ENCODE data around the gene SLC12A2. TPM values are rescaled to one million over a fixed set of nuclear protein-coding genes. Genes with fewer than 3 reads are reported as not detected.
A peak's percentile ranks its signal among the peaks of the same experiment; 100 is the strongest.

SLC12A2 gene
- polyA plus RNA-seq (2013, experiment 1 of 2): 11.1 TPM
- 9.6 TPM for polyA plus RNA-seq (2013, experiment 2 of 2)

DNA sequence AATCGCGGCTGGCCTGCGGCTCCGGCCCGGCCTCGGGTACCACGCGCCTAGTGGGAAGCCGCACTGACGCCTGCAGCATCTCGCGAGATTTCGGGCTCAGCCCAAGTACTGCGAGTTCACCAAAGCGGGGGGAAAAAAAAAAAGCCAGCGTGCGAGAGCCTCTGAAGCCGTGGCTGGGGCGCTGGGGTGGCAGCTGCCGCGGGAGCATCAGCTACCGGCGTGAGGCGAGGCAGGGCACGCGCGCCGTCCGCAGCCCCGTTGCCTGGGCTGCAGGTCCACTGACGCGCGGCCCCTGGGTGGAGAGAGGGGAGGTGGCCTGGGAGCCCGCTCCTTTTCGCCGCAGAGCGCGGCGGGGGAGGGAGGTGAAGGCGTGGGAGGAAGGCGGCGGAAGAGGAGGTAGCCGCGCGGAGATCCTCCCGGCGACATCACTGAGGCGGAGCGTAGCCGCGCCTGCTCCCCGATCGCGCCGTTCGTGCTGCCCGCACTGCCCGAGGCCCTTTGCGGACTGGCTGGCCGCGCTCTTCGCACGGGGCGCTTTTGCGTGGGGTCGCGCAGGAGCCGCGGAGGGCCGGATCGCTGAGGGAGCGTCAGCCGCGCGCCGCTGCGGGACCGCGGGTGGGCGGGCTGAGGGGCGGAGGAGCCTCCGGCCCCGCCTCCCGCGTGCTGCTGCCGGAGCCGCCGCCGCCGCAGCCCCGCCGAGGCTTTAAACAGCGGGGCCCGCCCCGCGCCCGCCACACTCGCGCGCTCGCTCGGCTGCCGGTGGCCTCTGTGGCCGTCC, at the start of gene SLC12A2:
SLC12A2 (plus strand) TSS at position 734 of the 778 bp plus-strand sequence. CDS start 189 bp downstream, outside the sequence.
- no CpG with 5 or more reads among the region's 104 CpGs for WGBS (ENCODE audit: extremely low coverage, insufficient coverage, low lambda C conversion rate)
- peak within 1 kb of the TSS; percentile 84 for H3K4me3 ChIP-seq (ENCODE audit: low read length)
- H3K36me3 ChIP-seq (ENCODE audit: control insufficient read depth, insufficient read depth, low read length): no peaks in the 10 kb centered on the region
- peak within 1 kb of the TSS; percentile 94 for H3K27ac ChIP-seq (ENCODE audit: low read depth, low read length)
- peak within 1 kb of the TSS; percentile 96 for H3K4me2 ChIP-seq (ENCODE audit: low read length)
- peak; percentile 97 for DNase-seq
- H3K27me3 ChIP-seq (ENCODE audit: insufficient read depth, low read length, poor library complexity): no peaks in the 10 kb centered on the region
- H3K9ac ChIP-seq (ENCODE audit: low read length): peak within 1 kb of the TSS; percentile 94
- peaks cover 4% of the 10 kb centered on the region for H3K4me1 ChIP-seq (ENCODE audit: control insufficient read depth, low read depth, low read length)
- no peak within 1 kb of the TSS for H2BK15ac ChIP-seq (replicated peaks; ENCODE audit: low read depth)
- H3K56ac ChIP-seq (ENCODE audit: low read length): peak within 1 kb of the TSS; percentile 98
- H4K5ac ChIP-seq (ENCODE audit: low read length): no peak within 1 kb of the TSS
- H2BK120ac ChIP-seq (ENCODE audit: low read depth, low read length): no peak within 1 kb of the TSS
- H3K18ac ChIP-seq (ENCODE audit: low read length): peak within 1 kb of the TSS; percentile 95
- H2AK5ac ChIP-seq (ENCODE audit: low read length): no peak within 1 kb of the TSS
- peak within 1 kb of the TSS; percentile 65 for H3K4ac ChIP-seq (ENCODE audit: low read depth, low read length)
- peak within 1 kb of the TSS; percentile 97 for H4K8ac ChIP-seq (ENCODE audit: low read depth, low read length)
- H2BK5ac ChIP-seq (ENCODE audit: low read length): peak within 1 kb of the TSS; percentile 82
- peaks cover 6% of the 10 kb centered on the region for H3K79me1 ChIP-seq (ENCODE audit: low read length)
- H3K23ac ChIP-seq (ENCODE audit: low read length): peak within 1 kb of the TSS; percentile 80
- H3K79me2 ChIP-seq (ENCODE audit: control insufficient read depth, insufficient read depth, low read length): peaks cover 1% of the 10 kb centered on the region

- DNase-seq: no peak
- H3K4ac ChIP-seq (ENCODE audit: low read depth, low read length): no peak overlapping the region
- no peak overlapping the region for H4K5ac ChIP-seq (ENCODE audit: low read length)
- H3K4me3 ChIP-seq (ENCODE audit: low read length): no peak overlapping the region
- no peaks in the 10 kb centered on the region for H3K79me1 ChIP-seq (ENCODE audit: low read length)
- no peak overlapping the region for H3K4me2 ChIP-seq (ENCODE audit: low read length)
- H2BK15ac ChIP-seq (replicated peaks; ENCODE audit: low read depth): no peak overlapping the region
- H2BK5ac ChIP-seq (ENCODE audit: low read length): no peak overlapping the region
- no peak overlapping the region for H3K9ac ChIP-seq (ENCODE audit: low read length)
- H3K36me3 ChIP-seq (ENCODE audit: control insufficient read depth, insufficient read depth, low read length): no peaks in the 10 kb centered on the region
- H3K23ac ChIP-seq (ENCODE audit: low read length): no peak overlapping the region
- no peaks in the 10 kb centered on the region for H3K4me1 ChIP-seq (ENCODE audit: control insufficient read depth, low read depth, low read length)
- H4K8ac ChIP-seq (ENCODE audit: low read depth, low read length): no peak overlapping the region
- WGBS (ENCODE audit: extremely low coverage, insufficient coverage, low lambda C conversion rate): no CpG with 5 or more reads among the region's 4 CpGs
- H3K79me2 ChIP-seq (ENCODE audit: control insufficient read depth, insufficient read depth, low read length): no peaks in the 10 kb centered on the region
- H3K27me3 ChIP-seq (ENCODE audit: insufficient read depth, low read length, poor library complexity): no peaks in the 10 kb centered on the region
- no peak overlapping the region for H2AK5ac ChIP-seq (ENCODE audit: low read length)
- no peak overlapping the region for H3K56ac ChIP-seq (ENCODE audit: low read length)
- no peak overlapping the region for H2BK120ac ChIP-seq (ENCODE audit: low read depth, low read length)
- H3K18ac ChIP-seq (ENCODE audit: low read length): no peak overlapping the region
- H3K27ac ChIP-seq (ENCODE audit: low read depth, low read length): no peak overlapping the region
Measured at GRCh38 chr5:128035689-128036088, 47.9 kb upstream of the SLC12A2 start.

GRCh38 chr5:128036950-128037349, 46.6 kb upstream of the SLC12A2 start:
- H2BK5ac ChIP-seq (ENCODE audit: low read length): no peak overlapping the region
- no peak overlapping the region for H3K4ac ChIP-seq (ENCODE audit: low read depth, low read length)
- H2AK5ac ChIP-seq (ENCODE audit: low read length): no peak overlapping the region
- H3K23ac ChIP-seq (ENCODE audit: low read length): no peak overlapping the region
- H3K27ac ChIP-seq (ENCODE audit: low read depth, low read length): no peak overlapping the region
- H2BK15ac ChIP-seq (replicated peaks; ENCODE audit: low read depth): no peak overlapping the region
- H2BK120ac ChIP-seq (ENCODE audit: low read depth, low read length): no peak overlapping the region
- H3K27me3 ChIP-seq (ENCODE audit: insufficient read depth, low read length, poor library complexity): no peaks in the 10 kb centered on the region
- H3K79me2 ChIP-seq (ENCODE audit: control insufficient read depth, insufficient read depth, low read length): no peaks in the 10 kb centered on the region
- WGBS (ENCODE audit: extremely low coverage, insufficient coverage, low lambda C conversion rate): no CpG with 5 or more reads among the region's 1 CpG
- no peak overlapping the region for H3K18ac ChIP-seq (ENCODE audit: low read length)
- no peak overlapping the region for H3K4me3 ChIP-seq (ENCODE audit: low read length)
- no peaks in the 10 kb centered on the region for H3K36me3 ChIP-seq (ENCODE audit: control insufficient read depth, insufficient read depth, low read length)
- H3K9ac ChIP-seq (ENCODE audit: low read length): no peak overlapping the region
- no peaks in the 10 kb centered on the region for H3K4me1 ChIP-seq (ENCODE audit: control insufficient read depth, low read depth, low read length)
- peak; percentile 34 for DNase-seq
- H3K4me2 ChIP-seq (ENCODE audit: low read length): no peak overlapping the region
- H3K79me1 ChIP-seq (ENCODE audit: low read length): no peaks in the 10 kb centered on the region
- H4K8ac ChIP-seq (ENCODE audit: low read depth, low read length): no peak overlapping the region
- H4K5ac ChIP-seq (ENCODE audit: low read length): no peak overlapping the region
- H3K56ac ChIP-seq (ENCODE audit: low read length): no peak overlapping the region

DNA sequence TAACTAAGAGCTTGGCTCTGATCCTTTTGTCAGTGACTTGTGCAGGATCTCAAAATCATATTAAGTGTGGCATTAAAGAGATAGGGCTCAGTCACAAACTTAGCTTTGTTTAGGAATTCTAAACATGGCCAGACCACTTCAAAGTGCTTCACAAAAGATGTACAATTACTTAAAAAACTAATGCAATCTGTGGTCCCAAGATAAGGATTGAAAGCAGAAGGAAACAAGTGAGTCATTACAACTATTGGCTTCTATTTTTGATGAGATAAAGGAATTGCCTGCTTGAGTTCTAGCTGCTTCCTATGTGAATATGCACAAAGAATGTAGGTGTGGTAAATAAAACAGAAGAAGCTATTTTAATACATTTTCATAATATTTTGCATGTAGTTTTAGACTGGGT, 44.9 kb upstream of the SLC12A2 start:
- no peak overlapping the region for H3K23ac ChIP-seq (ENCODE audit: low read length)
- no peaks in the 10 kb centered on the region for H3K36me3 ChIP-seq (ENCODE audit: control insufficient read depth, insufficient read depth, low read length)
- H3K4me1 ChIP-seq (ENCODE audit: control insufficient read depth, low read depth, low read length): no peaks in the 10 kb centered on the region
- no peak overlapping the region for H3K4ac ChIP-seq (ENCODE audit: low read depth, low read length)
- H3K27ac ChIP-seq (ENCODE audit: low read depth, low read length): no peak overlapping the region
- no peak overlapping the region for H2BK5ac ChIP-seq (ENCODE audit: low read length)
- DNase-seq: no peak
- no peak overlapping the region for H3K9ac ChIP-seq (ENCODE audit: low read length)
- H3K4me2 ChIP-seq (ENCODE audit: low read length): no peak overlapping the region
- no peak overlapping the region for H3K56ac ChIP-seq (ENCODE audit: low read length)
- H3K79me1 ChIP-seq (ENCODE audit: low read length): no peaks in the 10 kb centered on the region
- no peak overlapping the region for H4K5ac ChIP-seq (ENCODE audit: low read length)
- no peaks in the 10 kb centered on the region for H3K79me2 ChIP-seq (ENCODE audit: control insufficient read depth, insufficient read depth, low read length)
- H4K8ac ChIP-seq (ENCODE audit: low read depth, low read length): no peak overlapping the region
- no peak overlapping the region for H2BK120ac ChIP-seq (ENCODE audit: low read depth, low read length)
- no peaks in the 10 kb centered on the region for H3K27me3 ChIP-seq (ENCODE audit: insufficient read depth, low read length, poor library complexity)
- no peak overlapping the region for H3K18ac ChIP-seq (ENCODE audit: low read length)
- H2BK15ac ChIP-seq (replicated peaks; ENCODE audit: low read depth): no peak overlapping the region
- H3K4me3 ChIP-seq (ENCODE audit: low read length): no peak overlapping the region
- no peak overlapping the region for H2AK5ac ChIP-seq (ENCODE audit: low read length)

DNA sequence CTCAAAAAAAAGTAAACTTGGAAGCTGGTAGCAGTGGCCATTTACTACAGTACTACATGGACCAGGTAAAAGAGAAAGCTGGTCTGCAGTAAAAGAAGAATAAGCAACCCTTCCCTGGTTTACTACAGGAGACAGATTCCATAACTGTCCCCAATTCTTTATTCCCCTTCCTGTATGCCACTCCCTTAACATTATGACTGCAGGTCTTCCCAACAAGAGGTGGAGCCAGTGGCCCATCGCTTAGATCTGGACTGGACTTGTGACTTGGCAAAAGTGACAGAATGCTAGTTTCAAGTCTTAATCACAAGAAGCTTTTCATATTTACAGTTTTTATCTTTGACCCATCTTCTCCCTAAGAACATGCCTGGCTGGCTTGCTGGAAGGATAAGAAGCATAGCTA, 42.6 kb upstream of the SLC12A2 start:
- no peaks in the 10 kb centered on the region for H3K79me2 ChIP-seq (ENCODE audit: control insufficient read depth, insufficient read depth, low read length)
- H2BK15ac ChIP-seq (replicated peaks; ENCODE audit: low read depth): no peak overlapping the region
- no peak overlapping the region for H2AK5ac ChIP-seq (ENCODE audit: low read length)
- WGBS (ENCODE audit: extremely low coverage, insufficient coverage, low lambda C conversion rate): no CpG with 5 or more reads among the region's 1 CpG
- no peaks in the 10 kb centered on the region for H3K36me3 ChIP-seq (ENCODE audit: control insufficient read depth, insufficient read depth, low read length)
- no peak overlapping the region for H3K56ac ChIP-seq (ENCODE audit: low read length)
- H3K18ac ChIP-seq (ENCODE audit: low read length): no peak overlapping the region
- H4K5ac ChIP-seq (ENCODE audit: low read length): no peak overlapping the region
- DNase-seq: no peak
- H3K4ac ChIP-seq (ENCODE audit: low read depth, low read length): no peak overlapping the region
- H3K9ac ChIP-seq (ENCODE audit: low read length): no peak overlapping the region
- no peak overlapping the region for H3K23ac ChIP-seq (ENCODE audit: low read length)
- H2BK5ac ChIP-seq (ENCODE audit: low read length): no peak overlapping the region
- H3K27me3 ChIP-seq (ENCODE audit: insufficient read depth, low read length, poor library complexity): no peaks in the 10 kb centered on the region
- no peak overlapping the region for H3K27ac ChIP-seq (ENCODE audit: low read depth, low read length)
- H3K79me1 ChIP-seq (ENCODE audit: low read length): no peaks in the 10 kb centered on the region
- no peak overlapping the region for H4K8ac ChIP-seq (ENCODE audit: low read depth, low read length)
- H3K4me2 ChIP-seq (ENCODE audit: low read length): no peak overlapping the region
- no peaks in the 10 kb centered on the region for H3K4me1 ChIP-seq (ENCODE audit: control insufficient read depth, low read depth, low read length)
- H2BK120ac ChIP-seq (ENCODE audit: low read depth, low read length): no peak overlapping the region
- H3K4me3 ChIP-seq (ENCODE audit: low read length): no peak overlapping the region

DNA sequence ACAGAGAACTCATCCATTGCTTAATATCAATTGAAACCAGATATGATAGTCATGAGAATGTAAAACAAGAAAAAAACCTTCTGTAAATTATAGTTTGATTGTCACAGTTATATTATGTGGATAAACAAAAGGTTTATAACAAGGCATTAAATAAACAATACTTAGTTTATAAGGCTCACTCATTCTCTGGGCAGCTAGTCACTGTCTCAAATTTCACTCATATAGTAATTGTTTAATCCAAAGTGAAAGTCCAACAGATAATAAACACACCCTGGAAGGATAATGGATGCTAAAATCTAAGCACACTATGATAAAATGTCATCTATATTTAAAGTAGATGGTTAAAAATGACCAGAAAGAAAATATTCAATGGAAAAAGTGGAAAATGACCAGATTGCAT, 30.8 kb upstream of the SLC12A2 start:
- Histone ChIP-seq H3K4me3 (ENCODE audit: low read length) (no peak overlapping the region), H3K4me2 (ENCODE audit: low read length) (no peak overlapping the region), H3K23ac (ENCODE audit: low read length) (no peak overlapping the region), H3K4me1 (ENCODE audit: control insufficient read depth, low read depth, low read length) (no peaks in the 10 kb centered on the region), H2BK15ac (replicated peaks; ENCODE audit: low read depth) (no peak overlapping the region), H3K79me2 (ENCODE audit: control insufficient read depth, insufficient read depth, low read length) (no peaks in the 10 kb centered on the region), H4K5ac (ENCODE audit: low read length) (no peak overlapping the region), H2BK5ac (ENCODE audit: low read length) (no peak overlapping the region), H3K9ac (ENCODE audit: low read length) (no peak overlapping the region), H4K8ac (ENCODE audit: low read depth, low read length) (no peak overlapping the region), H3K27ac (ENCODE audit: low read depth, low read length) (no peak overlapping the region), H3K4ac (ENCODE audit: low read depth, low read length) (no peak overlapping the region), H3K18ac (ENCODE audit: low read length) (no peak overlapping the region), H3K27me3 (ENCODE audit: insufficient read depth, low read length, poor library complexity) (no peaks in the 10 kb centered on the region), H2BK120ac (ENCODE audit: low read depth, low read length) (no peak overlapping the region), H3K79me1 (ENCODE audit: low read length) (no peaks in the 10 kb centered on the region), H2AK5ac (ENCODE audit: low read length) (no peak overlapping the region), H3K56ac (ENCODE audit: low read length) (no peak overlapping the region), H3K36me3 (ENCODE audit: control insufficient read depth, insufficient read depth, low read length) (no peaks in the 10 kb centered on the region)
- DNase-seq: no peak
